ENCODE measurements around the gene PEAK3. TPM values are rescaled to one million over a fixed set of nuclear protein-coding genes. Genes with fewer than 3 reads are reported as not detected.

Gene PEAK3
- total RNA-seq, 4 donors from 2014 or later = 1.2 to 5.8 (median 2.6) TPM

DNA sequence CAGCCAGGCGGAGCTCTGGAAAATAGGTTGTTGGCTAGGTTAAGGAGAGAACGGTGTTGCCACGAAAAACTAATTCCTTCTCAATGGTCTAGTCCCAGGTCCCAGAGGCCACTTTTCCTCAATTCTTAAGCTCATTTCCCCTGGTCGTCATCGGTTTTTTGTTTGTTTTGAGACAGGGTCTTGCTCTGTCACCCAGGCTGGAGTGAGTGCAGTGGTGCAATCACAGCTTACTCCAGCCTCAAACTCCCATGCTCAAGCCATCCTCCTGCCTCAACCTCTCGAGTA, 44.2 kb downstream of the PEAK3 start:
- no peak for DNase-seq
- peak overlapping the region in 2 of 4 donors; percentile 92 to 94 for H3K27ac ChIP-seq
- peaks cover 18 to 81% (median 45%) of the 10 kb centered on the region in 4 donors for H3K4me1 ChIP-seq
- peaks cover 0 to 13% (median 0%) of the 10 kb centered on the region in 3 donors for H3K36me3 ChIP-seq
- TF ChIP-seq, protein P1, sequence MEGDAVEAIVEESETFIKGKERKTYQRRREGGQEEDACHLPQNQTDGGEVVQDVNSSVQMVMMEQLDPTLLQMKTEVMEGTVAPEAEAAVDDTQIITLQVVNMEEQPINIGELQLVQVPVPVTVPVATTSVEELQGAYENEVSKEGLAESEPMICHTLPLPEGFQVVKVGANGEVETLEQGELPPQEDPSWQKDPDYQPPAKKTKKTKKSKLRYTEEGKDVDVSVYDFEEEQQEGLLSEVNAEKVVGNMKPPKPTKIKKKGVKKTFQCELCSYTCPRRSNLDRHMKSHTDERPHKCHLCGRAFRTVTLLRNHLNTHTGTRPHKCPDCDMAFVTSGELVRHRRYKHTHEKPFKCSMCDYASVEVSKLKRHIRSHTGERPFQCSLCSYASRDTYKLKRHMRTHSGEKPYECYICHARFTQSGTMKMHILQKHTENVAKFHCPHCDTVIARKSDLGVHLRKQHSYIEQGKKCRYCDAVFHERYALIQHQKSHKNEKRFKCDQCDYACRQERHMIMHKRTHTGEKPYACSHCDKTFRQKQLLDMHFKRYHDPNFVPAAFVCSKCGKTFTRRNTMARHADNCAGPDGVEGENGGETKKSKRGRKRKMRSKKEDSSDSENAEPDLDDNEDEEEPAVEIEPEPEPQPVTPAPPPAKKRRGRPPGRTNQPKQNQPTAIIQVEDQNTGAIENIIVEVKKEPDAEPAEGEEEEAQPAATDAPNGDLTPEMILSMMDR (IDR thresholded peaks at IDR 0.05) = no peak
- no peak for TF ChIP-seq POLR2A (IDR thresholded peaks at IDR 0.05)
- H3K27me3 ChIP-seq = no peaks in the 10 kb centered on the region
- peak overlapping the region in 3 of 4 donors; percentile 83 to 98 (median 90) for H3K4me3 ChIP-seq
- H3K9me3 ChIP-seq = no peaks in the 10 kb centered on the region

DNA sequence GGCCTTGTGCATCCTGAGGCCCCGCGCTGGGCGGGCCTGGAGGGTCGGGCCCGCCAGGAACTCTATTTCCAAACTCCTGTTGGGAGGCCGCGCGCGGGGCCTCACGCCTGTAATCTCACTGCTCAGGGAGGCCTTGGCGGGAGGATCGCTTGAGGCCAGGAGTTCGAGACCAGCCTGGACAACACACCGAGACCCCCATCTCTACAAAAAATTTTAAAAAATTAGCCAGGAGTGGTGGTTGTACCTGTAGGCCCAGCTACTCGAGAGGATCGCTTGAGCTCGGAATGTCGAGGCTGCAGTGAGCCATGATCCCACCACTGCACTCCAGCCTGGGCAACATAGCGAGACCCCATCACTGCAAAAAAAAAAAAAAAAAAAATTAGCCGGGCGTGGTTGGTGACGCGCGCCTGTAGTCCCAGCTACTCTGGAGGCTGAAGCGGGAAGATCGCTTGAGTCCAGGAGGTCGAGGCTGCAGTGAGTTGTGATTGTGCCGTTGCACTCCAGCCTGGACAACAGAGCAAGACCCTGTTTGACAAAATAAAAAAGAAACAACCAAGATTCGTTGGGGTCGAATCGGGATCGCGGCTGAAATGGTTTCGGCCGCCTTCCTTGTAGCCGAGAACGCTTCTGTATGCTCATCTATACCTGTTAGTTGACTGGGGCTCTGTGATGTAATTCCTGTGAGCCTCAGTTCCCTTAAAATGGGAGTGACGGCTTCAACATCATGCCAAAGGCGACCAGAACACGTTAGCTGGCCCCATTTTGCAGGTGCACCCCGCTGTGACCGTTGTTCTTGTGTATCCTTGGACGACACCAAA, 44.7 kb downstream of the PEAK3 start:
- Histone ChIP-seq H3K4me1 (peaks cover 13 to 76% (median 44%) of the 10 kb centered on the region in 4 donors), H3K27ac (peak overlapping the region; percentile 92 to 100 (median 97)), H3K9me3 (no peaks in the 10 kb centered on the region), H3K36me3 (peaks cover 0 to 19% (median 0%) of the 10 kb centered on the region in 3 donors), H3K4me3 (peak overlapping the region; percentile 81 to 98 (median 86)), H3K27me3 (no peaks in the 10 kb centered on the region)
- no peak for DNase-seq
- TF ChIP-seq POLR2A (IDR thresholded peaks at IDR 0.05) = no peak
- TF ChIP-seq, protein P1 (IDR thresholded peaks at IDR 0.05) = no peak

DNA sequence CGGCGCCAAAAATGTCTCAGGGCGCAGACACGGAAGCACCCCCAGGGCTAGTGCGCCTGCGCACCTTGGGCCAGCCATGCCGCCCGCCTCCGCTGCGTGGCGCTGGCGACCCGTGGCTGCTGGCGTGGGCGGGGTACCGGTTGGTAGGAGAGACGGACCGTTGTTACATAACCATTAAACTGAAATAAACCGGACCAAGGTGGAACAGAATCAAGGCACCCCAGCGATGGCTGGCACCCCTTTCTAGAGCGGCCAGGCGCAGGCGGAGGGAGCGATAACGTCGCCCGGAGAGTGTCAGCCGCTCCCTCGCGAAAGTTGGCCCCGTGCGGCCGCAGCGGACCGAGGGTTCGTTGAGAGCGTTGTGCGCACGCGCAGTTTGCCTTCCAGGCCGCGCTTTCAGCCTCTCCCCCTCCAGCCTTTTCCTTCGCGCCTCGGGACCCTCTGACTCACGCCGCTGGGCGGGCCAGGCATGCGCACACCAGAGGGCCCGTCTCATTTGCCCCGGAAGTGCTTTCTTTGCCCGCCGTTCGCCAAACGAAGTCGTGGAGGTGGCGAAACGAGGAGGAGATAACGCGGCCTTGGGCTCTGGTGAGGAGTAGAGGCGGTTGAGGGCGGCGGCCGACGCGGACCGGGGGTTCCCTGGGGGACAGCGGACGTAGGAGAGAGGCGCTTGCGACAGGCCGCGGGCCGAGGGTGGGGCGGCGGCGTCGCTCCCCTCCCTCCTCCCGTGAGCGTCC, 45.5 kb downstream of the PEAK3 start, which contains the start of the genes PLEKHJ1 and SF3A2:
Gene PLEKHJ1, minus strand, starts transcription at position 16 of the 737 bp plus-strand sequence. CDS start 81 bp downstream, outside the sequence.
Gene SF3A2, plus strand, starts transcription at position 511 of the 737 bp plus-strand sequence. CDS start 6,595 bp downstream, outside the sequence.
- peaks cover 12 to 68% (median 38%) of the 10 kb centered on the region in 4 donors for H3K4me1 ChIP-seq
- peak; percentile 93 to 99 (median 98) for DNase-seq
- H3K27me3 ChIP-seq = no peaks in the 10 kb centered on the region
- H3K36me3 ChIP-seq = peaks cover 0 to 20% (median 0%) of the 10 kb centered on the region in 3 donors
- TF ChIP-seq POLR2A (IDR thresholded peaks at IDR 0.05) = peak; percentile 79 to 83
- TF ChIP-seq, protein P1 (IDR thresholded peaks at IDR 0.05) = peak; percentile 100
- peak within 1 kb of the TSS; percentile 81 to 98 (median 86) for H3K4me3 ChIP-seq
- H3K9me3 ChIP-seq = no peaks in the 10 kb centered on the region
- peak within 1 kb of the TSS; percentile 92 to 100 (median 97) for H3K27ac ChIP-seq

DNA sequence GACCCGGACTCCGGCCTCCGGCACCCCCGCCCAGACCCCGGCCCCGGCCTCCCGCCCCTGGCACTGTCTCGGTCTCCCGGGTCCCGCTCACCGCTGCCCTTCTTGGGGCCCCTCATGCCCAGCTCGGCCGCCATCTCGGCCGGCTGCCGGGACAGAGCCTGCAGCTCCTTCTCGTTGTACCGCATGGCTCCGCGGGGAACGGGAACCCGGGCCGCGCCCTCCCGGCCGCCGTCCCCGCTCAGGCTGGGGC, 46.0 kb downstream of the PEAK3 start:
- no peak for DNase-seq
- peak overlapping the region; percentile 81 to 98 (median 86) for H3K4me3 ChIP-seq
- peaks cover 12 to 63% (median 34%) of the 10 kb centered on the region in 4 donors for H3K4me1 ChIP-seq
- peak; percentile 33 to 76 for TF ChIP-seq POLR2A (IDR thresholded peaks at IDR 0.05)
- TF ChIP-seq, protein P1 (IDR thresholded peaks at IDR 0.05) = no peak
- H3K9me3 ChIP-seq = no peaks in the 10 kb centered on the region
- H3K27me3 ChIP-seq = no peaks in the 10 kb centered on the region
- peaks cover 0 to 20% (median 0%) of the 10 kb centered on the region in 3 donors for H3K36me3 ChIP-seq
- peak overlapping the region; percentile 92 to 100 (median 97) for H3K27ac ChIP-seq

DNA sequence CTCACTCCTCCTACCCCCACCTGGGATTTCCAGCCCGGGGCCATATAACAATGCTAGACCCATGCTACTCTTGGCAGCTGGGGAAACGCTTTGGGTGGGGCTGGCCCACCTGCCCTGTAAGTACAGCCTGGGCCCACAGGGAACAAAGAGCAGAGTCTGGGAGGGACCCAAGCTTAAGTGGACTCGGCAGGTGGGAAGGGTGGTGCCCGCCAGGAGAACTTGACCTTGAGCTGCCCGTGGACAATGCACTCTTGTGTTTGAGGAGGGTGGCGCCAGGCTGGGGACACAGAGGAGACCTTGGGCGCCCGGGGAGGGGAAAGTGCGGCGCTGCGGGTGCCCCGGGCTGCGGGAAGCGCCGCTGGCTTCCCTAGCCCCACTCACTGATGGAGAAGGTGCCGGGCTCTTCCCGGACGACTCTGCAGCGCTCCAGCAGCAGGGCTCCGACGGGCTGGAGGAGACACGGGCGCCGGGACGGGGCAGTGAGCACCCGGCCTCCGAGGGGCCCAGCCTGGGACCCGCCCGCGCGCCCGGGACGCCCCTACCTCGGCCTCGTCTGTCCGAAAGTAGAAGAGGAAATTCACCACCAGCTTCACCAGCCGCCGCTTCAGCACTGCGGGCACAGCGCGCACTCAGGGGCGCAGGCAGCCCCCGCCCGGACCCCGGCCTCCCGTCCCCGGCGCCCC, 46.5 kb downstream of the PEAK3 start:
- DNase-seq = peak in 2 of 3 donors; percentile 90 to 92
- peak; percentile 85 to 92 for TF ChIP-seq POLR2A (IDR thresholded peaks at IDR 0.05)
- TF ChIP-seq, protein P1 (IDR thresholded peaks at IDR 0.05) = peak in 1 of 6 experiments; percentile 4
- Histone ChIP-seq H3K36me3 (peaks cover 0 to 25% (median 0%) of the 10 kb centered on the region in 3 donors), H3K27ac (peak overlapping the region; percentile 92 to 100 (median 97)), H3K4me1 (peaks cover 12 to 59% (median 29%) of the 10 kb centered on the region in 4 donors), H3K9me3 (no peaks in the 10 kb centered on the region), H3K4me3 (peak overlapping the region; percentile 81 to 98 (median 86)), H3K27me3 (no peaks in the 10 kb centered on the region)
